Umbilical cord (tissue), 2 donors: ENCODE results near the gene B3GALT2. TPM values are rescaled to one million over a fixed set of nuclear protein-coding genes. Genes with fewer than 3 reads are reported as not detected.

Source experiments
- DNase-seq: peaks from one replicate; pipeline ENCODE4 v3.0.0-alpha.2; 2015; ENCODE audit warnings: low spot score
- total RNA-seq: library from RNA; depleted of rRNA; stranded (reverse); fragments of >200 nt; gene quantifications from one replicate; pipeline ENCODE4 v1.2.3, GENCODE V29; 2014; ENCODE audit warnings: low replicate concordance; ENCODE audit not compliant: insufficient read depth

B3GALT2 gene
- total RNA-seq, 1 donor from 2014 or later, result 11.1 TPM

DNA sequence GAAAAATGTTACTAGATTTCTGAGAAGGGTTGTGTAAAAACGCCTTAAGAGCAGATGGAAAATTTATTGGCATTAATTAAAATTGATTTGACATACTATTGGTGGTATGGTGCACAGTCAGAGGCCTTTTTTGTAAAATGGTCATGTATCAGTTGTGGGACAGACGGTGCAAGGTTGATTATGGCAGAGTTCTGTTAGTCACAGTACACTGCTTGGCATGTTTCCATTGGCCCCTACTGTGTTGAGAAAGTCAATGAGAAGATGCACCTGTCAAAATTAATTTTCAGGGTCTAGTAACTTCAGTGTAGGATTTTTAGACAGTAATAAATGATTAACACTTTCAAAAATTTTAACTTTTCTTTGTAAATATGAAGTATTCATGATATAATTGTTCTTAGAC, 4.4 kb downstream of the B3GALT2 start:
- DNase-seq, result no peak

DNA sequence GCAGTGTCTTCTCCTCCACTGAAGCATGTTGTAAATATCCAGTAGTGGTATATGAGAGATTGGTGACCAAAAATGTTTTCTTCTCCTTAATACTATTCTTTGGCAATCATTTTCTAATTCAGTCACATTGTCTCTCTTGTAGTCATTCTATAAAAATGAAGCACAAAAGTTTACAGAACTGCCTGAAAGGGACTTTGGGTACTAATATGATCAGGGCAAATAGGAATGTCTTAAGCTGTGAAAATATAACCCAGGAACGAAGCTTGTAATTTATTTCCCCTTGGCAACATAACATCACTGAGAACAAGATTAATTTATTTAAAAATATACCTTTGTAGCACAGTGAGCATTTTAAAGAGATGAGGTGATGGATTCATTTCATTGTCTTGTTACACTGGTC, 4.9 kb downstream of the B3GALT2 start:
- no peak for DNase-seq

DNA sequence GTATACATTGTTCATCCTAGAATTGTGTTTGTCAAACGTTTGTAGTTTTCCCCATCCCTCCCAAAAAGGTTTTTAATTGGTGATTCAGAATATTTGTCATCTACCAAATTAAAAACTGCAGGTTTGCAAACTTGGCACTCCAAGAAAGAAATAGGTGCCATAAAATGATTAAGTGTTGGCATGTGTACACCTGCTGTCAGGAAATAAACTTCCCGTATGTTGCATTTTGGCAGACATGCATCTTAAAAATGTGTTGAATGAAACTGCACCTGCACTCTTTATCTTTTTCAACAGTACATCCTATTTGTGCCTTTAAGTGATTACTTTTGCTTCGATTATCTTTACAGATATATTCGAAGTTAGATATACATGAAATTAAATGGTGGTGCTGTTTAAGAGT, 7.3 kb downstream of the B3GALT2 start:
- no peak for DNase-seq

DNA sequence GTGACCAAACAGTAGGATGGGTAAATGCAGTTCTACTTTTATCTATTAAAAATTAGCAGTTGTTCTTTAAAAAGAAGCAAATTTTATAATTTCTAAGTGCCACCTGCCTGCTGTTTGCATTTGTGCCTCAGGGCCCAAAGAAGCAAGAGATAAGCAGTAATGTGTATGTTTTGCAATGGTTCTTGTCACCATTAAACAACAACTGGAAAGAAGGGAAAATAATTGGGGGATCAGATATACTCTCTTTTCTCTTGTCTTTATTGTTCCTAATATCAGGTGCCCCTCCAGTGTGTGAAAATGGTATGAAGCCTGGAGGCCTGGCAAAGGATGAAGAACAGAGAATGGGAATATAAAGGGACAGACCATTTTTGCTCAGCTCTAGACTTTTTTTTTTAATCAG, 9.6 kb downstream of the B3GALT2 start:
- no peak for DNase-seq

DNA sequence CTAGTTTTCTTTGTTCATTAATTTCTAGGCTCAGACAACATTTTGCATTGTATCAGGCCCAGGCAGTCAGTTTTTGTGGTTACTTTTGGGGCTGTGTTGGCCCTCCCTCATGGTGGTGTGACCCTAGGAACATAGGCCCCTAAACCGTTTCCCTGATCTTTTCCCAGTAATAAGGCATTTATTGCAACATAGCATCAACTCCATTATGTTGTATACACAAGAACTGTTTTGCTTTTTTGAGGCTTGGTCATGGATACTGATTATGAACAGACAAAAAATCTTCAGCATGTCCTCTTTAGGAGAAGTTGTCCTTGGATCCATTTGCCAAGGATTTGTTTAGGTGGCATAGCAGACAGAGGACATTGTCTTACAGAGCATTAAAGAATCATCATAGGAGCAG, 10.3 kb downstream of the B3GALT2 start:
- no peak for DNase-seq

DNA sequence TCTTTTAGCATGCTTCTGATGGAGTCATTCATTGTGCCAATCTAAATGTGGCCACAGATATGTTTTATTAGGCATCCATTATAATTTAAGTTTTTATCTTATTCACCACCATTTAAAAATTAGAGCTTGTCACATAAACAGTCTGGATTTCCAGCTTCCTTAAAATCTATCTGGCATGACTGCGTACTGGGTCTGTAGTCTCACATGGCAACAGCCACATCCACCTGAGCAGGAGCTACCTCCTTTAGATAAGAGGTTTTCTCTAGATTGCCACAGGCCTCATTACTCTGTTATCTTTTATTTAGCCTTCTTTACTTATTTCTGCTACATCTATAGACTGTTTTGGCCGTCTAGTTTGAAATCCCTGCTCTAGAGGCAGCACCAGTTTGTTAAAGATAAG, 29.1 kb downstream of the B3GALT2 start:
- no peak for DNase-seq

DNA sequence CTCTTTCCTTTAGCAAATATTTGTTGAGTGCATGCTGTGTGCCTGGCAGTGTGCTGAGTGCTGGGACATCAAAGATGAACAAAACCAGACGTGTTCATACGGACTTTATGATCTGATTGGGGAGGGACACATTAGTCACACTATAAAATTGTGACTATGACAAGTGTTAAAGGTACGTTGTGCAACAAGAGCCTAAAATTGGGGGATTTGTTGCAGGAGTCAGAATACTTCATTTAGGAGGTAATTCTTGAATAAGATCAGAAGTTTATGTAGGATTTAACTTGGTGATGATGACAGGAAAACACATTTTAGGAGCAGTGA, 29.6 kb downstream of the B3GALT2 start:
- DNase-seq, result no peak

DNA sequence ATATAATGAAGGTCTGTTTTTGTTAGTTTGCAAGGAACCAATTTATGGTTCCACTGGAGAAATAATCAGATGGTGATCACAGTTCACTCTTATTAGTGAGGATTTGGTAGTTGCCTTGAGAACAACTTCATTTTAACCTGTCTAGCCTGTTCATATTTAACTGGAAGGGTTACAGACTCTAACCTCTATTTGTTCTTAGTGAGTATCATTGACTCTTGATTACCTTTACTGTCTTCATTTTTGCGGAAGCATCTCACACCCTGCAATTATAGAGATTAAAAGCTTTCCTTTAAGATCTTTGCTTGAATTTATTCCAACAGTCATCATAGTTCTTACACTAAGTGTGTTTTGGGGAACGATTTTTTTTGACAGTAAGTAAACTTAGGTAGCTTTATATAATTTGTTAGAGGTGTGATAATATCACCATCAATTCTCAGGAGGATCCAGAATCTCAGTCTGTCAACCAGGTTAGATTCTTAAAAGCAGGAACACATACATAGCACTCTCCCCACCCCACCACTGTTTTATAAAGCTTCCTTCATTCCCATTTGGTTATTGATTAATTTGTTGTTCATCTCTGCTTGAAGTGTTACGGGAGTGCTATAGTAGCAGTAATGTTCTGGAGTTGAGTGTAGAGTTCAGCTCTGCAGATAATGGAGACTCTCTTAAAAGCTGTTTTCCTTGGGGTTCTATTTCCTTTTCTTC, 30.1 kb downstream of the B3GALT2 start:
- DNase-seq, result no peak

DNA sequence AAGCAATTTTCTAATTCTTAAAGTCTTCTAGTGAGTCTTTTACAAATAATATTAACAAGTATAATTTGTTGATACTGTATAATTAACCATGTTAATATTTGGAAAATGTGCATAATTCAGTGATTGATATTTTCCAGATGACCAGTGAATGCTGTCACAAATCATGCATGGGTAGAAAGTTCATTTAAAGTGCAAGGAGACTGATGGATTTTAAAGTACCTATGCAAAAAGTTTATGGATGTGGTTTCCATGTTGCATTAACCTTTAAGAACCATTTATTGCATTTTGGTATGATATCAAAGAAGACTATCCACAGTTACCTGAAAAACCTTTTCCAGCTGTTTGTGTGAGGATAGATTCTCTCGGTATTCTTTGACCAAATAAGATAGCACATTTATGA, 41.4 kb downstream of the B3GALT2 start:
- DNase-seq, result no peak

DNA sequence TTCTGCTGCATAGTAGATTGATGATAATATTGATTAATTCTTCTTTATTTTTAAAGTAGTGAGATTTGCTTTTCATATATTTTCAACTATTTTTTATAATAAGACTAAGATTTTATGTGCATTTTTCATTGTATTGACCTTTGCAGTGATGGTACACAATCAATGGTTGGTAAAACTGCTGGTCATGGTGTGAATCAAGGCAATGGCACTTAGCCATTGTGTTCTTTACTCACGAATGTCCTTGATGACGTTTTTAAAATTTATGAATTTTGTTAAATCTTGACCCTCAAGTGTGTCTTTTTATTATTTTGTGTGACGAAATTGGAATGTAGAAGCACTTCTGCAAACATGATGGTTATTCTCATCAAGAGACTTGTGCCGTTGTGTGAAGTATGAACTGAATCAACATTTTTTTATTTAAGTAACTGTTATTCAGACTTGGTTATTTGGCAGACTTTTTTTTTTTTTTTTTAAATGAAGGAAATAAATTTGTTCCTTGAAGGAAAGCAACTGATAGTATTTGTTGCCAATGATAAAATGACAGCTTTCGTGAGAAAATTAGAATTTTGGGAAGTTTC, 42.0 kb downstream of the B3GALT2 start:
- DNase-seq, result no peak

DNA sequence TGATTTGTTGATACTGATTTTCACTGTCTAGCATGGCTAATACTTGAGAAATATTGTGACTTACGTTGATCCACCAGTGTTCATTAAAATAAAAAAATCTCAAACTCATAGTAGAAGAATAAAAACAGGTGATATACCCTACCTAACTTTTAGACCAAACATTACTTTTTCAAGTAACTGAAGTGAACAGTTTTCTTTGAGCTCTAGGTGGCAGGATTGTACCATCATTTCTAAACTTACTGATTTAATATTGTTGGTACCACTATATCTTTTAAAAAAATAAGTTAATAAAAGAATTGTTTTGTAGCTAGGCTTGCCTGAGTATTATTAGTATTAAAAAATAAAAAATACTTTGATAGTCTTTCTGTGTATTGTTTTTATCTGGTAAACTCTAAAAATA, 43.1 kb downstream of the B3GALT2 start:
- no peak for DNase-seq

DNA sequence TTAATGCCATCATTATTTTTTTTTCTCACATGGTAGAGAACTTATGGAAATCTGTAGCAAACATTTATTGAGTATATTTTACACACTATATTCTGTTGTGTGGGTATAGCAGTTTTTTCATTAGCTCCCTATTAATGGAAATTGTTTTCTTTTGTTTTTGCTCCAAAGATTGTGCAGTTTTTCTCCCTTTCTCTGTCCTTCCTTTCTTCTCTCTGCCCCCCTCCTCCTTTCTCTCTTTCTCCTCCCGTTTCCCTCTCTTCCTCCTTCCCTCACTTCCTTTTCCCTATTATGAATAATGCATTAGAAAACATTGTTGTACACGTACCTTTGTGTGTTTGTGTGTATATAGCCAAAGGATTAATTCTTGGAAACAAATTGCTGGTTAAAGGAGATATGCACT, 44.0 kb downstream of the B3GALT2 start:
- DNase-seq, result no peak

DNA sequence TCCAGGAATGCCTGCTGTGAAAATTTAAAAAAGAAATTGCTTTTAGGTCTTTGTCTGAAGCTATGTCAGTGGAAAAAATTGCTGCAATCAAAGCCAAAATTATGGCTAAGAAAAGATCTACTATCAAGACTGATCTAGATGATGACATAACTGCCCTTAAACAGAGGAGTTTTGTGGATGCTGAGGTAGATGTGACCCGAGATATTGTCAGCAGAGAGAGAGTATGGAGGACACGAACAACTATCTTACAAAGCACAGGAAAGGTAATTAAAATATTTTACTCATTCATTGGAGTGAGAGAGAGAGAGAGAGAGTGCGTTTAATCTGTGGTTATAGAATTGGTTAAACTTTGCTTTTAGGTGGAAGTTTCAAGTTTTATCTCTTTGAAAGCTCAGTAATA, 44.6 kb downstream of the B3GALT2 start:
- DNase-seq, result no peak

DNA sequence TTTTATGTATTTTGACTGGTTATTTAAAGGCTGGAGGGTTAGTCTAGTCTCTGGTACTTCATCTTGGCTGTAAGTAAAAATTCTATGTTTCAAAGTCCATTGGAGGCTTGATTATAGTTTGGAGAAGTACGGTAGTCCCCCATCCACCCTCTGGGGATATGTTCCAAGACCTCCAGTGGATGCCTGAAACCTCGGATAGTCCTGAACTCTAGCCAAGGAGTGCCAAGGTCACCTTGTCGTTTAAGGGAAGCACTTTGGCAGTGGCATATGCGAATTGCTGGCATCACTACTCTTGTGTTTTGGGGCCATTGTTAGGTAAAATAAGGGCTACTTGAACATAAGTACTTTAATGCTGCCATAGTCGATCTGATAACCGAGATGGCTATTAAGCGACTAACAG, 46.2 kb downstream of the B3GALT2 start:
- no peak for DNase-seq

DNA sequence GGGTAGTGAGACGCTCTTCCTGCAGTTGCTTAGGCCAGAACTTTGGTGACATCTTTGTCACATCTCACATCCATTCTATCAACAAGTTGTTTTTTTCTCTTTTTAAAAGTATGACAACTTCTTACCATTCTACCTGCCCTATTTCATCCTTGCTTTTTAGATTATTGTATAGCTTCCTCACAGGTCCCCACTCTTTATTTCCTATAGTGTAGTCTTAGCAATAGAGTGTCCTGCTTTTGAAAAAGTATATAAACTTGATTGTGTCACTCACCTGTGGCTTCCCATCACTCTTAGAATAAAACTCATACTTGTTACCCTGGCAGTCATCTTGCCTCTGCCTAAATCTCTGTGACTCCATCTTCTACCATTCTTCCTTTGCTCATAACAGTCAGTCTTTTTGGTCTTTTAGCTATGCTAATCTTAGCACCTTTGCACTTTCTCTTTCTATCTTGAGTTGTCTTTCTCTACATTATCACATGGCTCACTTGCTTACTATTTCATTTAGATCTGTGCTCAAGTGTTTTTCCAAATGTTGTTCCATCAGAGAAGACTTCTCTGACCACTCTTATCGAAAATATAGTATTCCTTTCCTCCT, 55.0 kb downstream of the B3GALT2 start:
- no peak for DNase-seq

Other genes starting within 250 kb of the B3GALT2 start
- gene UCHL5, start 127.3 kb downstream of the B3GALT2 start, total RNA-seq, result 31.5 TPM
- gene RO60, start 127.0 kb downstream of the B3GALT2 start, total RNA-seq, result 260 TPM
- gene GLRX2, start 81.2 kb downstream of the B3GALT2 start, total RNA-seq, result 27.7 TPM
- gene CDC73, start 64.6 kb downstream of the B3GALT2 start, total RNA-seq, result 37.1 TPM